KOPT-K1 (cell line): ENCODE results near the gene SPIRE1.

Experiments used
- H3K27ac ChIP-seq: fragments of 200-600 bp; sonication (generic); 2 replicates; pipeline ENCODE4 v1.5.1; 2016; ENCODE audit warnings: antibody characterized with exemption, mild to moderate bottlenecking, low read depth, low read length; ENCODE audit not compliant: poor library complexity, severe bottlenecking
- H3K36me3 ChIP-seq: fragments of 200-600 bp; sonication (generic); 2 replicates; pipeline ENCODE4 v1.5.1; 2017; ENCODE audit warnings: antibody characterized with exemption, mild to moderate bottlenecking, low read length, moderate library complexity; ENCODE audit not compliant: insufficient read depth
- H3K9me3 ChIP-seq: fragments of 200-600 bp; sonication (generic); 2 replicates; pipeline ENCODE4 v1.5.1; 2017; ENCODE audit warnings: antibody characterized with exemption, low read length, mild to moderate bottlenecking; ENCODE audit not compliant: insufficient read depth, poor library complexity, severe bottlenecking

Gene SPIRE1

DNA sequence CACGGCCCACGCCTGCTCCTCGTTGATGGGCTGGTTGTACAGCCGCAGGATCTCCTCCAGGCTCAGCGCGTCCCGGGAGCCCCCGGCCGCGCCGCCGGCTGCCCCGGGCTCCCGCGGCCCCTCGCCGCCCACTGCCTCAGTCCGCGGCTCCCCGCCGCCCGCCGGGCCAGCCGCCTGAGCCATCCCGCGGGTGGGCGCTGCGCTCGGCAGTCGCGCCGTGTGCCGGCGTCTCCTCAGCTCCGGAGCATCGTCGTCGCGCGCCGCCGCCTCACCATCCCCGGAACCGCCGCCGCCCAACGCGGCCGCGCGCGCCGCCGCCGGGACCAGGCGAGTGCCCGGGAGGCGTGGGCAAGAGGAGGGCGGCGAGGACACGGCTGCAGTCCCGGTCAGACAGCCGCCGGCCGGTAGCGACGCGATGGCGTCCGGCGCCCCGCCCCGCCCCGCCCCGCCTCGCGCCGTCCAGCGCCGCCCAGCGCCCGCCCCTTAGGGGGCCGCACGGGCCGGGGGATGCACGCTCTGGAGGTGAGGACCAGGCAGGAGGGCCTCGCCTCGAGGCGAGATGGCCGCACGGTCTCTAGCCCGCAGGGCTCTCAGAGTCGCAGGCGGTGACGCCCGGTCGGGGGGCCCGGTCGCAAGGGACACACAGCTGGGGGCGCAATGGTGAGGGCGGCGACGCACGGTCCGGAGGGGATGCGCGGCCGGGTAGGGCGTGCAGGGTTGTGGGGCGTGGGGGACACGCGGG is at the start of gene SPIRE1:
Gene SPIRE1 (minus strand): TSS at position 424 of the 742 bp plus-strand sequence. CDS start 241 bp downstream, at position 183.
- H3K27ac ChIP-seq = no peak within 1 kb of the TSS

GRCh38 chr18:12703664-12704063 is 45.8 kb upstream of the SPIRE1 start:
- peaks cover 56% of the 10 kb centered on the region for H3K36me3 ChIP-seq
- no peaks in the 10 kb centered on the region for H3K9me3 ChIP-seq
- H3K27ac ChIP-seq = peak overlapping the region; percentile 96

More for the DNA sequence above, at the start of gene SPIRE1:
- Histone ChIP-seq H3K36me3 (no peaks in the 10 kb centered on the region), H3K9me3 (no peaks in the 10 kb centered on the region)

GRCh38 chr18:12703096-12703567 is 45.2 kb upstream of the SPIRE1 start:
- Histone ChIP-seq H3K36me3 (peaks cover 56% of the 10 kb centered on the region), H3K9me3 (no peaks in the 10 kb centered on the region), H3K27ac (peak overlapping the region; percentile 96)

DNA sequence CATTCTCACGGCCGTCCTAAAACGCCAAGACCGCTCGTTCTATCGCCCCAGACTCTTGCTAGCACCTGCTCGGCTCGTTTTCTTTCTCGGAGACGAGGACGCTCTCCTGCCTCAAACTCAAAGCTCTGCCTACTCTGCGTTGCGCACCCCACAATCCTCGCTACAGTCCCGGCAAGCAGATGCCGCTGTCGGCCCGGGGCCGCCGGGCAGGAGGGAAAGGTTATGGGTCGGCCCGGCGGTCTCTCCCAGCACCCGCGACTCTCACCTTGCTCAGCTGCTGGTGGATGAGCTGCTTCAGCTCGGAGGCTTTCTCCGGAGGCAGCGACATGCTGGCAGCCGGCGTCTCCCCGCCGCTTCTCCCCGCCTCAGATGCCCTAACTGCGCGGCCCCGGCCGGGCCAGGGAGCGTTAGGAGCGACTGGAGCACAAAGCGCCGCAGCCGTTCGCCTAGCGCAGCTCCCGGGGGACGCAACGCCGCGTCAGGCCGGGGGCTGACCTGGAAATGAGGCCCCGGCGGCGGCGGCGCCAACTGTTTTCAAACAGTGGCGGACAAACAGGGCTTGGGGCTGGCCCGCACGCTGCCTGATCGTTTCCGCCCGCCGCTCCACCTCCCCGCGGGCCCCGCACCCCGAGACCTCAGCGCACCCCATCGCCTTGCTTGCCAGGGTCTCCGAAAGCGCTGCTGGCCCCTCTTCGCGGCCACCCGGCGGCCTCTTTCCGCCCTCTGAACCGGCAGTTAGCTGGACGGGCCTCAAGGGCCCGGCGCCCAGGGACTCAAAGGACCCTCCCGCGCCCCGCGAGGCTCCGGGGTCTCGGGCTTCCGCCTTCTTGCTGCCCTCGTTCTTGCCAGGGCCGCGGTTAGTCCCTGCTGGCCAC is 44.6 kb upstream of the SPIRE1 start, which contains the start of the genes CEP76 and PSMG2:
Gene CEP76 (minus strand): TSS at position 503 of the 875 bp plus-strand sequence. CDS start 175 bp downstream, at position 328.
Gene PSMG2 (plus strand): TSS at position 822 of the 875 bp plus-strand sequence. CDS start 66 bp downstream, outside the sequence.
- Histone ChIP-seq H3K36me3 (peaks cover 54% of the 10 kb centered on the region), H3K27ac (peak within 1 kb of the TSS; percentile 96), H3K9me3 (no peaks in the 10 kb centered on the region)

DNA sequence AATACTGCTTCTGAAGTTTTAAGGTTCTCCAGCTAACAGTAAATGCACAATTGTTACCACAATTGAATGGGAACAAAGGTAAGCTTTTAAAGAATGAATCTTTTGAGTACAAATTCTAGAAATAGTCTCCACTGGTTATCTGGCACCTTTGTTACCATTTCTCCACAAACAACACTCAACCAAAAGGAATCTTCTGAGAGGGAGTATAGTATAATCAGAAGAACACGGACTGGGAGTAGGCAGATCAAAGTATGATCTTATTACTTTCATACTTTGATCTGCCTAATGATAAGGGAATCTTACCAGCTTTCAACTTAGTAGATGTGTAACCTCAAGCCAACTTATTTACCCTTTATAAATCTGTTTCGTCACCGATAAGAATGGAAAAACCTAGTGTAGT is 43.3 kb upstream of the SPIRE1 start:
- Histone ChIP-seq H3K36me3 (peaks cover 52% of the 10 kb centered on the region), H3K27ac (peak overlapping the region; percentile 96)

GRCh38 chr18:12699747-12700146 is 41.8 kb upstream of the SPIRE1 start:
- H3K9me3 ChIP-seq = no peaks in the 10 kb centered on the region
- no peak overlapping the region for H3K27ac ChIP-seq
- H3K36me3 ChIP-seq = peaks cover 53% of the 10 kb centered on the region

More for the DNA sequence above, 43.3 kb upstream of the SPIRE1 start:
- no peaks in the 10 kb centered on the region for H3K9me3 ChIP-seq

DNA sequence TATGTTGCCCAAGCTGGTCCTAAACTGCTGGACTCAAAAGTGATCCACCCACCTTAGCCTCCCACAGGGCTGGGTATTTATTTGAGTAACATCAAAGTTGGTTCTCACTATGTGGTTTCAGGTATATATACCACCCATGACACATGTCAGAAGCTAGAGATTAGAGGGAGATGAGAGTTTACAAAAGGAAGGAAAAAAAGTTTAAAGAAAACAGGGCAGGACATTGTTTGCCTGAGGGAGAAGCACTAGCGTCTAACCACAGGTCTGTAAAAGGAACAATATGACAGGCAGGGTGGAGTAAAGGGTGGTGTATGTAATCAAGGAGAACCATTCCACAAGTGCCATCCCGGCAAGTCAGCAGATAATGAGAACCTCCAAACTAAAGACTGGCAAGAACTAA is 36.1 kb upstream of the SPIRE1 start:
- Histone ChIP-seq H3K36me3 (peaks cover 80% of the 10 kb centered on the region), H3K27ac (no peak overlapping the region)

GRCh38 chr18:12692206-12692605 is 34.3 kb upstream of the SPIRE1 start:
- Histone ChIP-seq H3K36me3 (peaks cover 68% of the 10 kb centered on the region), H3K27ac (no peak overlapping the region), H3K9me3 (no peaks in the 10 kb centered on the region)

More for the DNA sequence above, 36.1 kb upstream of the SPIRE1 start:
- no peaks in the 10 kb centered on the region for H3K9me3 ChIP-seq

GRCh38 chr18:12689256-12689850 is 31.4 kb upstream of the SPIRE1 start:
- peaks cover 72% of the 10 kb centered on the region for H3K36me3 ChIP-seq

DNA sequence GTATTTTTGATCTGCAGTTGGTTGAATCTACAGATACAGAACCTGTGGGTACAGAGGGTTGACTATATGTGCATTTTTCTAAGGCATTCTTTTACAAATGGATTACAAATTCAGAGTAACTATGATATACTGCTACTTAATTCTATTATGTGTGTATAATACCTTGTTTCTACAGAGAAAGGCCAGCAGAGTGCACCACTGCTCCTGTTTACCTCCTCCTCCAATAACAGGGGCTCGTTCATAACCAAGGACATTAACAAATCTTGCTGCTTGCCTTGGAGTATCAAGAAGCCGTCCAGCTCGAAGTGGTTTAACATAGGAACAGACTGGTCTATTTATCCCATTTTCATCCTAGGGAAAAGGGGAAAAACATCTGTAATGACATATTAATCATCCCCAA is 28.2 kb upstream of the SPIRE1 start:
- no peaks in the 10 kb centered on the region for H3K9me3 ChIP-seq
- H3K36me3 ChIP-seq = peaks cover 66% of the 10 kb centered on the region
- no peak overlapping the region for H3K27ac ChIP-seq

More at GRCh38 chr18:12689256-12689850, 31.4 kb upstream of the SPIRE1 start:
- no peak overlapping the region for H3K27ac ChIP-seq
- no peaks in the 10 kb centered on the region for H3K9me3 ChIP-seq

GRCh38 chr18:12679183-12679786 is 21.4 kb upstream of the SPIRE1 start:
- Histone ChIP-seq H3K9me3 (no peaks in the 10 kb centered on the region), H3K36me3 (peaks cover 74% of the 10 kb centered on the region), H3K27ac (no peak overlapping the region)

DNA sequence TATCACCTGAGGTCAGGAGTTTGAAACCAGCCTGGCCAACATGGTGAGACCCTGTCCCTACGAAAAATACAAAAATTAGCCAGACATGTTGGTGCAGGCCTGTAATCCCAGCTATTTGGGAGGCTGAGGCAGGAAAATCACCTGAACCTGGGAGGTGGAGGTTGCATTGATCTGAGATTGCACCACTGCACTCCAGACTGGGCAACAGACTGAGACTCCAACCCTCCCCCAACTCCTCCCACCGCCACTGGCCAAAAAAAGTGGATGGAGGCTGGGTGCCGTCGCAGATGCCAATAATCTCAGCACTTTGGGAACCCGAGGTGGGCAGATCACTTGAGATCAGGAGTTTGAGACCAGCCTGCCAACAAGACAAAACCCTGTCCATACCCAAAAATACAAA is 10.1 kb upstream of the SPIRE1 start:
- Histone ChIP-seq H3K36me3 (peaks cover 26% of the 10 kb centered on the region), H3K9me3 (no peaks in the 10 kb centered on the region), H3K27ac (no peak overlapping the region)

- no peaks in the 10 kb centered on the region for H3K9me3 ChIP-seq
- no peaks in the 10 kb centered on the region for H3K36me3 ChIP-seq
- H3K27ac ChIP-seq = no peak overlapping the region
Observed at GRCh38 chr18:12659904-12660605, 2.1 kb upstream of the SPIRE1 start.
